Adipocyte (in vitro differentiated cells): ENCODE measurements around the gene TTC22.
"Not testable (repeated sequence)": the region's sequence is repeated elsewhere in the genome, so short reads cannot be mapped to it uniquely, and the experiment has no call there.

Source experiments
- DNase-seq: peaks from one replicate; pipeline ENCODE4 v3.0.0-alpha.2; 2015; ENCODE audit warnings: low read depth
- H3K27me3 ChIP-seq: replicated peaks from 2 replicates; pipeline ENCODE4 v1.7.0; 2013; ENCODE audit warnings: mild to moderate bottlenecking, low read length, moderate library complexity; ENCODE audit not compliant: control insufficient read depth, insufficient read depth
- H3K36me3 ChIP-seq: 2 replicates; pipeline ENCODE4 v1.7.0; 2013; ENCODE audit warnings: low read length, mild to moderate bottlenecking, moderate library complexity; ENCODE audit not compliant: control insufficient read depth, insufficient read depth, severe bottlenecking
- H3K4me1 ChIP-seq: 2 replicates; pipeline ENCODE4 v1.7.0; 2013; ENCODE audit warnings: mild to moderate bottlenecking, low read length, moderate library complexity; ENCODE audit not compliant: control insufficient read depth, insufficient read depth
- H3K4me3 ChIP-seq: 2 replicates; pipeline ENCODE4 v1.7.0; 2013; ENCODE audit warnings: mild to moderate bottlenecking, low read length, moderate library complexity
- H3K9ac ChIP-seq: 2 replicates; pipeline ENCODE4 v1.7.0; 2013; ENCODE audit warnings: mild to moderate bottlenecking, low read length, moderate library complexity
- H3K9me3 ChIP-seq: 2 replicates; pipeline ENCODE4 v1.7.0; 2013; ENCODE audit warnings: mild to moderate bottlenecking, low read length, moderate library complexity; ENCODE audit not compliant: control insufficient read depth

TTC22 gene

GRCh38 chr1:54775828-54776721 lies 25.0 kb downstream of the TTC22 start:
- DNase-seq, H3K4me1 ChIP-seq, H3K9ac ChIP-seq, H3K9me3 ChIP-seq, H3K4me3 ChIP-seq, H3K36me3 ChIP-seq: not testable (repeated sequence)
- peaks cover 21% of the 10 kb centered on the region for H3K27me3 ChIP-seq

GRCh38 chr1:54774820-54775498 lies 26.2 kb downstream of the TTC22 start:
- Histone ChIP-seq H3K9me3 (no peaks in the 10 kb centered on the region), H3K4me3 (no peak overlapping the region), H3K27me3 (peaks cover 21% of the 10 kb centered on the region), H3K36me3 (no peaks in the 10 kb centered on the region), H3K9ac (no peak overlapping the region), H3K4me1 (no peaks in the 10 kb centered on the region)
- DNase-seq: no peak

GRCh38 chr1:54772951-54773350 lies 28.2 kb downstream of the TTC22 start:
- no peak for DNase-seq
- no peak overlapping the region for H3K9ac ChIP-seq
- H3K4me3 ChIP-seq: no peak overlapping the region
- peaks cover 11% of the 10 kb centered on the region for H3K27me3 ChIP-seq
- no peaks in the 10 kb centered on the region for H3K9me3 ChIP-seq
- no peaks in the 10 kb centered on the region for H3K36me3 ChIP-seq
- H3K4me1 ChIP-seq: no peaks in the 10 kb centered on the region

GRCh38 chr1:54768093-54768492 lies 33.0 kb downstream of the TTC22 start:
- no peaks in the 10 kb centered on the region for H3K36me3 ChIP-seq
- peaks cover 7% of the 10 kb centered on the region for H3K27me3 ChIP-seq
- no peak overlapping the region for H3K4me3 ChIP-seq
- peaks cover 7% of the 10 kb centered on the region for H3K4me1 ChIP-seq
- no peaks in the 10 kb centered on the region for H3K9me3 ChIP-seq
- DNase-seq: no peak
- H3K9ac ChIP-seq: no peak overlapping the region

- no peaks in the 10 kb centered on the region for H3K9me3 ChIP-seq
- H3K4me3 ChIP-seq: no peak overlapping the region
- no peak for DNase-seq
- peaks cover 7% of the 10 kb centered on the region for H3K27me3 ChIP-seq
- H3K4me1 ChIP-seq: peaks cover 8% of the 10 kb centered on the region
- H3K36me3 ChIP-seq: no peaks in the 10 kb centered on the region
- H3K9ac ChIP-seq: no peak overlapping the region
Measured at GRCh38 chr1:54767526-54767925, 33.6 kb downstream of the TTC22 start.

GRCh38 chr1:54766726-54767125 lies 34.4 kb downstream of the TTC22 start:
- DNase-seq: no peak
- peaks cover 7% of the 10 kb centered on the region for H3K27me3 ChIP-seq
- H3K4me3 ChIP-seq: no peak overlapping the region
- H3K4me1 ChIP-seq: peaks cover 8% of the 10 kb centered on the region
- H3K36me3 ChIP-seq: no peaks in the 10 kb centered on the region
- H3K9ac ChIP-seq: no peak overlapping the region
- H3K9me3 ChIP-seq: no peaks in the 10 kb centered on the region

- Histone ChIP-seq H3K27me3 (peaks cover 7% of the 10 kb centered on the region), H3K4me1 (peaks cover 8% of the 10 kb centered on the region), H3K9me3 (no peaks in the 10 kb centered on the region), H3K4me3 (peak overlapping the region; percentile 98), H3K36me3 (no peaks in the 10 kb centered on the region), H3K9ac (peak overlapping the region; percentile 72)
- DNase-seq: no peak
Measured at GRCh38 chr1:54764922-54765561, 36.1 kb downstream of the TTC22 start.

- peak; percentile 100 for DNase-seq
- H3K4me3 ChIP-seq: peak within 1 kb of the TSS; percentile 98
- peaks cover 4% of the 10 kb centered on the region for H3K27me3 ChIP-seq
- peaks cover 8% of the 10 kb centered on the region for H3K4me1 ChIP-seq
- H3K9ac ChIP-seq: peak within 1 kb of the TSS; percentile 98
- H3K36me3 ChIP-seq: no peaks in the 10 kb centered on the region
- H3K9me3 ChIP-seq: no peaks in the 10 kb centered on the region
Measured at GRCh38 chr1:54764133-54764921, 36.8 kb downstream of the TTC22 start, which contains the start of gene PARS2. TSS of gene PARS2 (minus strand) at chr1:54764523. CDS start at chr1:54759161, 5,362 bp downstream.

GRCh38 chr1:54763816-54764132 lies 37.3 kb downstream of the TTC22 start:
- Histone ChIP-seq H3K4me3 (peak overlapping the region; percentile 98), H3K9me3 (no peaks in the 10 kb centered on the region), H3K36me3 (no peaks in the 10 kb centered on the region), H3K4me1 (peaks cover 8% of the 10 kb centered on the region), H3K9ac (peak overlapping the region; percentile 98), H3K27me3 (peaks cover 2% of the 10 kb centered on the region)
- DNase-seq: no peak

GRCh38 chr1:54758678-54759348 lies 42.3 kb downstream of the TTC22 start:
- no peak overlapping the region for H3K4me3 ChIP-seq

More at GRCh38 chr1:54758678-54759348, 42.3 kb downstream of the TTC22 start:
- Histone ChIP-seq H3K9ac (no peak overlapping the region), H3K27me3 (no peaks in the 10 kb centered on the region), H3K36me3 (peaks cover 12% of the 10 kb centered on the region), H3K9me3 (no peaks in the 10 kb centered on the region), H3K4me1 (peaks cover 8% of the 10 kb centered on the region)
- DNase-seq: no peak
